ENCODE results near the gene C1orf35. TPM values are rescaled to one million over a fixed set of nuclear protein-coding genes. Genes with fewer than 3 reads are reported as not detected.

C1orf35 gene
- total and polyA plus RNA-seq, 9 of the 15 experiments (the other 6 are each of a cell fraction or from before 2014, with no cell fraction given) = 3.2 to 48.7 (median 12.5) TPM

DNA sequence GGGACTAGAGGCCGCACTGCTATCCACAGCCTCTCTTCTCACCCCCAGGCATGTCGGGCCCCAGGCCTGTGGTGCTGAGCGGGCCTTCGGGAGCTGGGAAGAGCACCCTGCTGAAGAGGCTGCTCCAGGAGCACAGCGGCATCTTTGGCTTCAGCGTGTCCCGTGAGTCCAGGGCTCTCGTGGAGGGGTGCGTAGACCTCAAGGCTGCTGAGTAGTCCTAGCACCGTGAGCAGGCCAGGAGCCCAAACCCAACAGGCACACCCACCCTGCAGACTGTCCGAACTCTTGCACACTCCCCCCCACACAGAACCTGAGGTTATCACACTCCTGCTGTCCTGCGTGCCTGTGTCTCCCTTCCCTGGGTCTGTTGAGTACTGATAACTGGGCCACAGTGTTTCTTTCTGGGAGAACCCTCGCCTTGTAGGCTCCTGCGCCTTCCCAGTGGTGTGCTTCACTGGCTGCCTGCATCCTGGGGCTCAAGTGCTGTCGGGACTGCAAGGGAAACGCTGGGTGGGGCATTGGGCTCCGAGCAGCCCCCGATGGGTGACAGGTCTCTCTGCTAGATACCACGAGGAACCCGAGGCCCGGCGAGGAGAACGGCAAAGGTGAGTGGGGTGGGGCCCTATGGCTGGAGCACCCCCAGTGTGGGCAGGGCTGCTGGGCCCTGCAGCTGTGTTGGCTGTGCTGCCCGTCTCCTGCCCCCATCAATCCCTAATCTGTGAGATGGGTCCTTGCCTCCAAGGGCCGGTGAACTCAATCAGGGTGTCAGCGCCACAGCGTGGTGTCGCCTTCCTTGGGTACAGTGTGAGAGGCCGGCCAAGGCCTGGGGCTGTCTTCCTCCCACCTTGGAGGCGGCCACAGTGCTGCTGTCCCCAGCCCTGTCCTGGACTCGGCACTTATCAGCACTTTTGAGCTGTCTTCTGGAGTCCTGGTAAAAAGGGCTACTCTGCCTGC lies 42.6 kb upstream of the C1orf35 start (continued):
- TF ChIP-seq, protein P1, sequence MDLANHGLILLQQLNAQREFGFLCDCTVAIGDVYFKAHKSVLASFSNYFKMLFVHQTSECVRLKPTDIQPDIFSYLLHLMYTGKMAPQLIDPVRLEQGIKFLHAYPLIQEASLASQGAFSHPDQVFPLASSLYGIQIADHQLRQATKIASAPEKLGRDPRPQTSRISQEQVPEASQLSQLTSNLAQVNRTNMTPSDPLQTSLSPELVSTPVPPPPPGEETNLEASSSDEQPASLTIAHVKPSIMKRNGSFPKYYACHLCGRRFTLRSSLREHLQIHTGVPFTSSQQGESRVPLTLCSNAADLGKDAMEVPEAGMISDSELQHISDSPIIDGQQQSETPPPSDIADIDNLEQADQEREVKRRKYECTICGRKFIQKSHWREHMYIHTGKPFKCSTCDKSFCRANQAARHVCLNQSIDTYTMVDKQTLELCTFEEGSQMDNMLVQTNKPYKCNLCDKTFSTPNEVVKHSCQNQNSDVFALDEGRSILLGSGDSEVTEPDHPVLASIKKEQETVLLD (IDR thresholded peaks at IDR 0.05) = peak; percentile 90
- TF ChIP-seq, protein P2, sequence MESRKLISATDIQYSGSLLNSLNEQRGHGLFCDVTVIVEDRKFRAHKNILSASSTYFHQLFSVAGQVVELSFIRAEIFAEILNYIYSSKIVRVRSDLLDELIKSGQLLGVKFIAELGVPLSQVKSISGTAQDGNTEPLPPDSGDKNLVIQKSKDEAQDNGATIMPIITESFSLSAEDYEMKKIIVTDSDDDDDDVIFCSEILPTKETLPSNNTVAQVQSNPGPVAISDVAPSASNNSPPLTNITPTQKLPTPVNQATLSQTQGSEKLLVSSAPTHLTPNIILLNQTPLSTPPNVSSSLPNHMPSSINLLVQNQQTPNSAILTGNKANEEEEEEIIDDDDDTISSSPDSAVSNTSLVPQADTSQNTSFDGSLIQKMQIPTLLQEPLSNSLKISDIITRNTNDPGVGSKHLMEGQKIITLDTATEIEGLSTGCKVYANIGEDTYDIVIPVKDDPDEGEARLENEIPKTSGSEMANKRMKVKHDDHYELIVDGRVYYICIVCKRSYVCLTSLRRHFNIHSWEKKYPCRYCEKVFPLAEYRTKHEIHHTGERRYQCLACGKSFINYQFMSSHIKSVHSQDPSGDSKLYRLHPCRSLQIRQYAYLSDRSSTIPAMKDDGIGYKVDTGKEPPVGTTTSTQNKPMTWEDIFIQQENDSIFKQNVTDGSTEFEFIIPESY (CRISPR knock-in tag; IDR thresholded peaks at IDR 0.05) = no peak
- TF ChIP-seq MTA2 (IDR thresholded peaks at IDR 0.05; ENCODE audit: low read depth) = peak; percentile 95
- TF ChIP-seq ZNF561 (CRISPR knock-in tag; conservative IDR thresholded peaks at IDR 0.05) = no peak
- TF ChIP-seq RHOXF2B (CRISPR knock-in tag; conservative IDR thresholded peaks at IDR 0.05) = no peak
- TF ChIP-seq, protein P3, sequence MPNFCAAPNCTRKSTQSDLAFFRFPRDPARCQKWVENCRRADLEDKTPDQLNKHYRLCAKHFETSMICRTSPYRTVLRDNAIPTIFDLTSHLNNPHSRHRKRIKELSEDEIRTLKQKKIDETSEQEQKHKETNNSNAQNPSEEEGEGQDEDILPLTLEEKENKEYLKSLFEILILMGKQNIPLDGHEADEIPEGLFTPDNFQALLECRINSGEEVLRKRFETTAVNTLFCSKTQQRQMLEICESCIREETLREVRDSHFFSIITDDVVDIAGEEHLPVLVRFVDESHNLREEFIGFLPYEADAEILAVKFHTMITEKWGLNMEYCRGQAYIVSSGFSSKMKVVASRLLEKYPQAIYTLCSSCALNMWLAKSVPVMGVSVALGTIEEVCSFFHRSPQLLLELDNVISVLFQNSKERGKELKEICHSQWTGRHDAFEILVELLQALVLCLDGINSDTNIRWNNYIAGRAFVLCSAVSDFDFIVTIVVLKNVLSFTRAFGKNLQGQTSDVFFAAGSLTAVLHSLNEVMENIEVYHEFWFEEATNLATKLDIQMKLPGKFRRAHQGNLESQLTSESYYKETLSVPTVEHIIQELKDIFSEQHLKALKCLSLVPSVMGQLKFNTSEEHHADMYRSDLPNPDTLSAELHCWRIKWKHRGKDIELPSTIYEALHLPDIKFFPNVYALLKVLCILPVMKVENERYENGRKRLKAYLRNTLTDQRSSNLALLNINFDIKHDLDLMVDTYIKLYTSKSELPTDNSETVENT (CRISPR knock-in tag; IDR thresholded peaks at IDR 0.05) = peak; percentile 8; the same call in 1 of the 2 replicates
- TF ChIP-seq ZNF551 (CRISPR knock-in tag; IDR thresholded peaks at IDR 0.05) = no peak
- TF ChIP-seq KHSRP (IDR thresholded peaks at IDR 0.05) = peak; percentile 60; the same call in 1 of the 2 replicates
- TF ChIP-seq GABPB1 (CRISPR knock-in tag; IDR thresholded peaks at IDR 0.05) = 0 out of 2 replicates have a peak, but pooled peaks have one; percentile 21
- TF ChIP-seq KLF16 (IDR thresholded peaks at IDR 0.05) = peak; percentile 87
- TF ChIP-seq FOXP1 (CRISPR knock-in tag; IDR thresholded peaks at IDR 0.05) = no peak
- TF ChIP-seq, protein P4, sequence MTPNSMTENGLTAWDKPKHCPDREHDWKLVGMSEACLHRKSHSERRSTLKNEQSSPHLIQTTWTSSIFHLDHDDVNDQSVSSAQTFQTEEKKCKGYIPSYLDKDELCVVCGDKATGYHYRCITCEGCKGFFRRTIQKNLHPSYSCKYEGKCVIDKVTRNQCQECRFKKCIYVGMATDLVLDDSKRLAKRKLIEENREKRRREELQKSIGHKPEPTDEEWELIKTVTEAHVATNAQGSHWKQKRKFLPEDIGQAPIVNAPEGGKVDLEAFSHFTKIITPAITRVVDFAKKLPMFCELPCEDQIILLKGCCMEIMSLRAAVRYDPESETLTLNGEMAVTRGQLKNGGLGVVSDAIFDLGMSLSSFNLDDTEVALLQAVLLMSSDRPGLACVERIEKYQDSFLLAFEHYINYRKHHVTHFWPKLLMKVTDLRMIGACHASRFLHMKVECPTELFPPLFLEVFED (CRISPR knock-in tag; conservative IDR thresholded peaks at IDR 0.05) = no peak
- no peak for TF ChIP-seq PYGO2 (tag; IDR thresholded peaks at IDR 0.05)
- TF ChIP-seq RBM14 (IDR thresholded peaks at IDR 0.05; ENCODE audit: borderline replicate concordance, insufficient read depth, low read depth, low read length) = 0 out of 2 replicates have a peak, but pooled peaks have one; percentile 18
- TF ChIP-seq JUN (IDR thresholded peaks at IDR 0.05; ENCODE audit: borderline replicate concordance, low read depth, low read length) = no peak
- no peak for TF ChIP-seq JUN (CRISPR knock-in tag; IDR thresholded peaks at IDR 0.05; ENCODE audit: borderline replicate concordance)
- no peak for TF ChIP-seq KDM4B (IDR thresholded peaks at IDR 0.05; ENCODE audit: borderline replicate concordance in 2 of 2, low read depth in 1 of 2)
- no peak for TF ChIP-seq BCL6 (CRISPR knock-in tag; IDR thresholded peaks at IDR 0.05)
- no peak for TF ChIP-seq NFYB (IDR thresholded peaks at IDR 0.05; ENCODE audit: extremely low read depth, insufficient read length)
- TF ChIP-seq KLF6 (CRISPR knock-in tag; IDR thresholded peaks at IDR 0.05; ENCODE audit: borderline replicate concordance) = no peak
- no peak for TF ChIP-seq SUPT5H (IDR thresholded peaks at IDR 0.05)
- peak; percentile 62; the same call in 1 of the 2 replicates for TF ChIP-seq ELF4 (CRISPR knock-in tag; IDR thresholded peaks at IDR 0.05)
